IPS-15b (cell line): ENCODE results near the gene WBP4.

Experiments
- H3K27me3 ChIP-seq: one replicate; pipeline ENCODE4 v1.6.1; 2013; ENCODE audit warnings: low read length; ENCODE audit not compliant: control insufficient read depth, insufficient read depth
- H3K36me3 ChIP-seq: one replicate; pipeline ENCODE4 v1.6.1; 2013; ENCODE audit warnings: low read length; ENCODE audit not compliant: control insufficient read depth, insufficient read depth
- H3K4me1 ChIP-seq: one replicate; pipeline ENCODE4 v1.6.1; 2013; ENCODE audit warnings: mild to moderate bottlenecking, low read length; ENCODE audit not compliant: control insufficient read depth, insufficient read depth
- H3K4me3 ChIP-seq: one replicate; pipeline ENCODE4 v1.5.1; 2013; ENCODE audit warnings: low read depth, low read length
- H3K9ac ChIP-seq: one replicate; pipeline ENCODE4 v1.6.1; 2013; ENCODE audit warnings: low read depth, mild to moderate bottlenecking, low read length
- H3K9me3 ChIP-seq: one replicate; pipeline ENCODE4 v1.6.1; 2013; ENCODE audit warnings: mild to moderate bottlenecking, low read length; ENCODE audit not compliant: control insufficient read depth, insufficient read depth

WBP4 gene

GRCh38 chr13:41061075-41061913, at the start of gene WBP4:
Gene WBP4 (plus strand): TSS chr13:41061509. CDS start chr13:41061674, 165 bp downstream.
- peak within 1 kb of the TSS; percentile 91 for H3K9ac ChIP-seq
- peak within 1 kb of the TSS; percentile 97 for H3K4me3 ChIP-seq
- no peaks in the 10 kb centered on the region for H3K9me3 ChIP-seq
- peaks cover 3% of the 10 kb centered on the region for H3K4me1 ChIP-seq
- H3K27me3 ChIP-seq, result no peaks in the 10 kb centered on the region
- peaks cover 8% of the 10 kb centered on the region for H3K36me3 ChIP-seq

GRCh38 chr13:41012536-41012935, 48.8 kb upstream of the WBP4 start:
- H3K4me1 ChIP-seq, result peaks cover 28% of the 10 kb centered on the region
- H3K9ac ChIP-seq, result no peak overlapping the region
- no peaks in the 10 kb centered on the region for H3K36me3 ChIP-seq

GRCh38 chr13:41013835-41014234, 47.5 kb upstream of the WBP4 start:
- Histone ChIP-seq H3K4me3 (no peak overlapping the region), H3K36me3 (no peaks in the 10 kb centered on the region), H3K4me1 (peaks cover 25% of the 10 kb centered on the region), H3K9me3 (no peaks in the 10 kb centered on the region), H3K27me3 (no peaks in the 10 kb centered on the region), H3K9ac (no peak overlapping the region)

More at GRCh38 chr13:41012536-41012935, 48.8 kb upstream of the WBP4 start:
- H3K27me3 ChIP-seq, result no peaks in the 10 kb centered on the region
- H3K9me3 ChIP-seq, result no peaks in the 10 kb centered on the region
- no peak overlapping the region for H3K4me3 ChIP-seq

- no peaks in the 10 kb centered on the region for H3K27me3 ChIP-seq
- H3K4me1 ChIP-seq, result peaks cover 30% of the 10 kb centered on the region
- H3K9ac ChIP-seq, result no peak overlapping the region
- no peaks in the 10 kb centered on the region for H3K36me3 ChIP-seq
- H3K4me3 ChIP-seq, result no peak overlapping the region
- no peaks in the 10 kb centered on the region for H3K9me3 ChIP-seq
Observed at GRCh38 chr13:41015920-41016319, 45.4 kb upstream of the WBP4 start.

- no peak overlapping the region for H3K4me3 ChIP-seq
- no peak overlapping the region for H3K9ac ChIP-seq
- H3K27me3 ChIP-seq, result no peaks in the 10 kb centered on the region
- H3K36me3 ChIP-seq, result no peaks in the 10 kb centered on the region
- H3K4me1 ChIP-seq, result peaks cover 30% of the 10 kb centered on the region
- H3K9me3 ChIP-seq, result no peaks in the 10 kb centered on the region
Observed at GRCh38 chr13:41017159-41017558, 44.1 kb upstream of the WBP4 start.

GRCh38 chr13:41017817-41018601, 43.3 kb upstream of the WBP4 start:
- Histone ChIP-seq H3K9ac (no peak overlapping the region), H3K36me3 (no peaks in the 10 kb centered on the region), H3K9me3 (no peaks in the 10 kb centered on the region), H3K4me3 (no peak overlapping the region), H3K4me1 (peaks cover 30% of the 10 kb centered on the region), H3K27me3 (no peaks in the 10 kb centered on the region)

- no peaks in the 10 kb centered on the region for H3K36me3 ChIP-seq
- H3K27me3 ChIP-seq, result no peaks in the 10 kb centered on the region
- H3K4me3 ChIP-seq, result no peak overlapping the region
- no peak overlapping the region for H3K9ac ChIP-seq
- no peaks in the 10 kb centered on the region for H3K9me3 ChIP-seq
- peaks cover 30% of the 10 kb centered on the region for H3K4me1 ChIP-seq
Observed at GRCh38 chr13:41018602-41018948, 42.7 kb upstream of the WBP4 start.

GRCh38 chr13:41019011-41019487, 42.3 kb upstream of the WBP4 start, which contains the start of gene ELF1:
Gene ELF1 (minus strand): TSS chr13:41019316. CDS start chr13:40982054, 37,262 bp downstream.
- H3K36me3 ChIP-seq, result no peaks in the 10 kb centered on the region
- H3K9me3 ChIP-seq, result no peaks in the 10 kb centered on the region
- no peak within 1 kb of the TSS for H3K9ac ChIP-seq
- no peaks in the 10 kb centered on the region for H3K27me3 ChIP-seq
- H3K4me3 ChIP-seq, result no peak within 1 kb of the TSS
- H3K4me1 ChIP-seq, result peaks cover 30% of the 10 kb centered on the region

GRCh38 chr13:41019578-41020347, 41.5 kb upstream of the WBP4 start:
- peaks cover 24% of the 10 kb centered on the region for H3K4me1 ChIP-seq
- H3K27me3 ChIP-seq, result no peaks in the 10 kb centered on the region
- no peaks in the 10 kb centered on the region for H3K36me3 ChIP-seq
- no peaks in the 10 kb centered on the region for H3K9me3 ChIP-seq
- H3K9ac ChIP-seq, result no peak overlapping the region
- H3K4me3 ChIP-seq, result no peak overlapping the region

GRCh38 chr13:41025518-41025917, 35.8 kb upstream of the WBP4 start:
- H3K4me1 ChIP-seq, result no peaks in the 10 kb centered on the region
- H3K9ac ChIP-seq, result no peak overlapping the region
- no peak overlapping the region for H3K4me3 ChIP-seq
- no peaks in the 10 kb centered on the region for H3K9me3 ChIP-seq
- no peaks in the 10 kb centered on the region for H3K27me3 ChIP-seq
- H3K36me3 ChIP-seq, result no peaks in the 10 kb centered on the region

- Histone ChIP-seq H3K36me3 (no peaks in the 10 kb centered on the region), H3K9me3 (no peaks in the 10 kb centered on the region), H3K27me3 (no peaks in the 10 kb centered on the region), H3K9ac (no peak overlapping the region), H3K4me3 (no peak overlapping the region), H3K4me1 (no peaks in the 10 kb centered on the region)
Observed at GRCh38 chr13:41026788-41027187, 34.5 kb upstream of the WBP4 start.
